Neural cell (in vitro differentiated cells): ENCODE measurements around the gene CEP85L. TPM values are rescaled to one million over a fixed set of nuclear protein-coding genes. Genes with fewer than 3 reads are reported as not detected.
"Not testable (repeated sequence)": the region's sequence is repeated elsewhere in the genome, so short reads cannot be mapped to it uniquely, and the experiment has no call there.

ENCODE experiments used
- H2AFZ ChIP-seq: fragments of 200-600, 300-800 bp; sonication (generic), shearing (Covaris generic); 2 replicates; pipeline ENCODE4 v1.6.0; 2014; ENCODE audit warnings: low read depth, mild to moderate bottlenecking, antibody characterized with exemption, low read length, moderate library complexity
- H3F3A ChIP-seq: fragments of 200-600 bp; shearing (Covaris generic); 2 replicates; pipeline ENCODE4 v1.6.1; 2016; ENCODE audit warnings: mild to moderate bottlenecking, moderate library complexity, mixed read lengths, antibody characterized with exemption, low read length; ENCODE audit not compliant: insufficient read depth, poor library complexity, severe bottlenecking
- H3K27ac ChIP-seq: fragments of 200-600, 300-800 bp; sonication (generic), shearing (Covaris generic); 2 replicates; pipeline ENCODE4 v1.5.1; 2014; ENCODE audit warnings: mild to moderate bottlenecking, low read length, moderate library complexity
- H3K27me3 ChIP-seq: fragments of 300-800, 200-600 bp; sonication (generic), shearing (Covaris generic); 2 replicates; pipeline ENCODE4 v1.6.0; 2014; ENCODE audit warnings: mild to moderate bottlenecking, low read depth, low read length, moderate library complexity; ENCODE audit not compliant: insufficient read depth
- H3K36me3 ChIP-seq: fragments of 300-800, 200-600 bp; sonication (generic), shearing (Covaris generic); 2 replicates; pipeline ENCODE4 v1.5.1; 2014; ENCODE audit warnings: mild to moderate bottlenecking, antibody characterized with exemption, low read length, moderate library complexity; ENCODE audit not compliant: insufficient read depth
- H3K4me2 ChIP-seq: fragments of 300-800, 200-600 bp; sonication (generic), shearing (Covaris generic); 2 replicates; pipeline ENCODE4 v1.6.0; 2014; ENCODE audit warnings: mild to moderate bottlenecking, low read length
- H3K4me3 ChIP-seq: fragments of 300-800, 200-600 bp; sonication (generic), shearing (Covaris generic); 2 replicates; pipeline ENCODE4 v1.5.1; 2014; ENCODE audit warnings: mild to moderate bottlenecking, low read length, moderate library complexity
- H3K79me2 ChIP-seq: fragments of 200-600 bp; shearing (Covaris generic); replicated peaks from 2 replicates; pipeline ENCODE4 v1.6.0; 2014; ENCODE audit warnings: mild to moderate bottlenecking, low read length, moderate library complexity; ENCODE audit not compliant: insufficient read depth
- H3K9ac ChIP-seq: fragments of 300-800, 200-600 bp; sonication (generic), shearing (Covaris generic); 2 replicates; pipeline ENCODE4 v1.6.1; 2016; ENCODE audit warnings: mild to moderate bottlenecking, low read length, mixed read lengths
- H3K9me2 ChIP-seq: fragments of 200-600 bp; shearing (Covaris generic); 2 replicates; pipeline ENCODE4 v1.6.1; 2016; ENCODE audit warnings: mild to moderate bottlenecking, low read length, mixed read lengths; ENCODE audit not compliant: insufficient read depth
- H3K9me3 ChIP-seq: fragments of 200-600, 300-800 bp; sonication (generic), shearing (Covaris generic); 2 replicates; pipeline ENCODE4 v1.6.1; 2016; ENCODE audit warnings: mild to moderate bottlenecking, mixed run types, low read length, moderate library complexity, mixed read lengths
- H4K20me1 ChIP-seq: fragments of 200-600 bp; shearing (Covaris generic); 2 replicates; pipeline ENCODE4 v1.6.1; 2016; ENCODE audit warnings: mild to moderate bottlenecking, mixed run types; ENCODE audit not compliant: insufficient read depth
- CTCF ChIP-seq: fragments of 450-650 bp; IDR thresholded peaks from 2 replicates; pipeline ENCODE4 v1.5.1; 2014; ENCODE audit warnings: antibody characterized with exemption, mild to moderate bottlenecking, moderate library complexity; ENCODE audit not compliant: poor library complexity, severe bottlenecking
- EP300 ChIP-seq: fragments of 450-650 bp; conservative IDR thresholded peaks from 2 replicates; pipeline ENCODE4 v1.6.1; 2014; ENCODE audit warnings: antibody characterized with exemption, mild to moderate bottlenecking, moderate library complexity; ENCODE audit not compliant: poor library complexity, severe bottlenecking
- EZH2 ChIP-seq: fragments of 200-600, 300-800 bp; shearing (Covaris generic), sonication (generic); IDR thresholded peaks from 2 replicates; pipeline ENCODE4 v1.6.1; 2014; ENCODE audit warnings: antibody characterized with exemption, low read length, borderline replicate concordance, mild to moderate bottlenecking; ENCODE audit not compliant: insufficient read depth, poor library complexity, severe bottlenecking
- MXI1 ChIP-seq: fragments of 450-650 bp; conservative IDR thresholded peaks from 2 replicates; pipeline ENCODE4 v1.6.1; 2014; ENCODE audit warnings: antibody characterized with exemption, mild to moderate bottlenecking; ENCODE audit not compliant: poor library complexity, severe bottlenecking
- POLR2AphosphoS5 ChIP-seq: IDR thresholded peaks from 2 replicates; pipeline ENCODE4 v1.6.1; 2012
- RAD21 ChIP-seq: fragments of 450-650 bp; conservative IDR thresholded peaks from 2 replicates; pipeline ENCODE4 v1.6.1; 2014; ENCODE audit warnings: antibody characterized with exemption, mild to moderate bottlenecking, moderate library complexity
- REST ChIP-seq: IDR thresholded peaks from 2 replicates; pipeline ENCODE4 v1.6.1; 2012; ENCODE audit warnings: borderline replicate concordance
- SMC3 ChIP-seq: fragments of 450-650 bp; conservative IDR thresholded peaks from 2 replicates; pipeline ENCODE4 v1.6.1; 2014; ENCODE audit warnings: antibody characterized with exemption, mild to moderate bottlenecking, moderate library complexity; ENCODE audit not compliant: poor library complexity
- TAF1 ChIP-seq: IDR thresholded peaks from 2 replicates; pipeline ENCODE4 v1.6.1; 2012; ENCODE audit warnings: low read depth
- polyA plus RNA-seq: library from polyadenylated mRNA; depleted of rRNA; stranded (reverse); fragments of >200 nt; gene quantifications from 2 replicates; pipeline ENCODE4 v1.2.3, GENCODE V29; 2014

CEP85L gene
- polyA plus RNA-seq, 1 donor from 2014 or later: 17.0 TPM

- Histone ChIP-seq H3K9ac (no peak overlapping the region), H3K9me3 (peaks cover 7% of the 10 kb centered on the region), H3K9me2 (no peaks in the 10 kb centered on the region), H3K4me2 (no peak overlapping the region), H3K27ac (no peak overlapping the region), H3K4me3 (no peak overlapping the region), H3F3A (no peaks in the 10 kb centered on the region), H3K36me3 (no peaks in the 10 kb centered on the region), H4K20me1 (no peaks in the 10 kb centered on the region), H2AFZ (no peak overlapping the region), H3K27me3 (no peaks in the 10 kb centered on the region), H3K79me2 (no peaks in the 10 kb centered on the region)
- no peak for TF ChIP-seq EP300
- no peak for TF ChIP-seq RAD21
- no peak for TF ChIP-seq SMC3
These were observed 206.6 kb downstream of the CEP85L start for GRCh38 chr6:118444796-118445195.

GRCh38 chr6:118436482-118436881 is 214.9 kb downstream of the CEP85L start:
- no peak overlapping the region for H3K27ac ChIP-seq
- H3K9me3 ChIP-seq: peaks cover 10% of the 10 kb centered on the region
- no peaks in the 10 kb centered on the region for H3K27me3 ChIP-seq
- no peak overlapping the region for H3K4me2 ChIP-seq
- H3K4me3 ChIP-seq: no peak overlapping the region
- H2AFZ ChIP-seq: no peak overlapping the region
- H3K79me2 ChIP-seq: no peaks in the 10 kb centered on the region
- no peak overlapping the region for H3K9ac ChIP-seq
- TF ChIP-seq POLR2AphosphoS5 (no peak), EP300 (no peak), TAF1 (no peak), SMC3 (no peak), REST (no peak), EZH2 (no peak), RAD21 (no peak), MXI1 (no peak), CTCF (no peak)
- H4K20me1 ChIP-seq: no peaks in the 10 kb centered on the region
- H3K36me3 ChIP-seq: no peaks in the 10 kb centered on the region
- H3K9me2 ChIP-seq: no peaks in the 10 kb centered on the region
- no peaks in the 10 kb centered on the region for H3F3A ChIP-seq

DNA sequence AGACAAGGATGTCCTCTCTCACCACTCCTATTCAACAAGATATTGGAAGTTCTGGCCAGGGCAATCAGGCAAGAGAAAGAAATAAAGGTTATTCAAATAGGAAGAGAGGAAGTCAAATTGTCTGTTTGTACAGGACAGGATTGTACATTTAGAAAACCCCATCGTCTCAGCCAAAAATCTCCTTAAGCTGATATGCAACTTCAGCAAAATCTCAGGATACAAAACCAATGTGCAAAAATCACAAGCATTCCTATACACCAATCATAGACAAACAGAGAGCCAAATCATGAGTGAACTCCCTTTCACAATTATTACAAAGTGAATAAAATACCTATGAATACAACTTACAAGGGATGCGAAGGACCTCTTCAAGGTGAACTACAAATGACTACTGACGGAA is 217.2 kb downstream of the CEP85L start:
- H2AFZ ChIP-seq, H3K4me2 ChIP-seq, H4K20me1 ChIP-seq, H3K4me3 ChIP-seq, H3F3A ChIP-seq, H3K9me2 ChIP-seq, H3K9ac ChIP-seq, H3K9me3 ChIP-seq, H3K79me2 ChIP-seq, H3K36me3 ChIP-seq, H3K27ac ChIP-seq, H3K27me3 ChIP-seq: not testable (repeated sequence)

- H4K20me1 ChIP-seq, H3F3A ChIP-seq, H3K9me2 ChIP-seq, H3K27ac ChIP-seq, H3K79me2 ChIP-seq, H2AFZ ChIP-seq, H3K9me3 ChIP-seq, H3K4me3 ChIP-seq, H3K36me3 ChIP-seq, H3K9ac ChIP-seq, H3K4me2 ChIP-seq, H3K27me3 ChIP-seq: not testable (repeated sequence)
These were observed 230.1 kb downstream of the CEP85L start for GRCh38 chr6:118421312-118421711.
